Embryonic facial prominence (tissue), 1 donor: Measurements from ENCODE around the gene ASGR1.

Experiments used
- DNase-seq: peaks from one replicate; pipeline ENCODE4 v3.0.0-alpha.2; 2016; ENCODE audit errors: extremely low spot score

The ASGR1 gene

GRCh38 chr17:7216242-7217112 lies 37.3 kb upstream of the ASGR1 start:
- DNase-seq = no peak

- DNase-seq = peak; percentile 12
These were observed 36.5 kb upstream of the ASGR1 start for GRCh38 chr17:7215652-7216180.

- no peak for DNase-seq
These were observed 36.0 kb upstream of the ASGR1 start for GRCh38 chr17:7215136-7215638.

- peak; percentile 96 for DNase-seq
These were observed 35.3 kb upstream of the ASGR1 start for GRCh38 chr17:7214300-7215135.

- peak; percentile 97 for DNase-seq
These were observed 34.7 kb upstream of the ASGR1 start for GRCh38 chr17:7213895-7214299.

- no peak for DNase-seq
These were observed 32.5 kb upstream of the ASGR1 start for GRCh38 chr17:7211491-7212273.

GRCh38 chr17:7208754-7209460 lies 29.7 kb upstream of the ASGR1 start:
- no peak for DNase-seq

- DNase-seq = no peak
These were observed 28.9 kb upstream of the ASGR1 start for GRCh38 chr17:7208027-7208571.

GRCh38 chr17:7207120-7208001 lies 28.2 kb upstream of the ASGR1 start:
- DNase-seq = no peak

- no peak for DNase-seq
These were observed 26.4 kb upstream of the ASGR1 start for GRCh38 chr17:7205561-7205960.

GRCh38 chr17:7204828-7205461 lies 25.8 kb upstream of the ASGR1 start:
- DNase-seq = peak; percentile 87

- no peak for DNase-seq
These were observed 25.2 kb upstream of the ASGR1 start for GRCh38 chr17:7204336-7204735.

GRCh38 chr17:7203391-7203790 lies 24.2 kb upstream of the ASGR1 start:
- no peak for DNase-seq

GRCh38 chr17:7196651-7197401 lies 17.7 kb upstream of the ASGR1 start:
- no peak for DNase-seq

GRCh38 chr17:7195971-7196370 lies 16.8 kb upstream of the ASGR1 start:
- no peak for DNase-seq

- DNase-seq = no peak
These were observed 13.2 kb upstream of the ASGR1 start for GRCh38 chr17:7192271-7192937.

GRCh38 chr17:7191571-7192270 lies 12.6 kb upstream of the ASGR1 start:
- no peak for DNase-seq
